HG03196 (cell line): ENCODE measurements around the gene ATP6V1G3.
"Not testable (repeated sequence)": the region's sequence is repeated elsewhere in the genome, so short reads cannot be mapped to it uniquely, and the experiment has no call there.

Experiments
- ATAC-seq: cut with Tn5 transposase; IDR thresholded peaks from one replicate; pipeline ENCODE4 v1.9.1; 2021; ENCODE audit not compliant: unreplicated experiment

The ATP6V1G3 gene

GRCh38 chr1:198498103-198498385 is 42.4 kb downstream of the ATP6V1G3 start:
- no peak for ATAC-seq

DNA sequence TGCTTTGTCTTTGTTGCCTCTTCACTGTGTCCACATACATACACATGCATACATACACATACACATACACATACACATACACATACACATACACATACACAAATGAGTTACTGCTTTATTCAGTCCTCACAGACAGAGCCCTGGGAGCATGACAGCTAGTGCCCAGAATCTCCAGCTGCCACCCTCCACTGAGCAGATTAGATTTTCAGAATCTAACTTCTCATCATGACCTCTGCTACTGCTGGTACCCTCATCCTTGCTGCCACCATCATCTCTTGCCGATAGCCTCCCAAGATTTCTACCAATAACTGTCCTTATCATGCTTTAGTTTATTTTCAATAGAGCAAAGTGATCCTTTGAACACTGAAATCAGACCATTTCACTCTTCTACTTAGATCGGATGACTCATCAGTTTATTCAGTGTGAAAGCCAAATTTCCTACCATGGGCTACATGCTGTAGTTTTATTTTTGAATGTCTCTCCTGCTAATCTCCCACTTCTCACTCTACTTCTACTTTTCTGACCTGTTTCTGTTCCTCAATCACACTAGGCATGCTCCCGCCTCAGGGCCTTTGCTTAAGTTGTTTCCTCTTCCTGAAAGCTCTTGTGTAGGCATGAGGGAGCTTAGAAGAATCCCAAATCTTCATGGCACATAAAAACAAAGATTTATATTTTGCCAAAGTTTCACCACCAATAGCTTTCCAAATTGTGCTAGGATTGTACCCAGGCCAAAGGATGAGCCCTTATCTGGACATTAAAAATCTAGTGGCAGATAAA is 43.0 kb downstream of the ATP6V1G3 start:
- no peak for ATAC-seq

DNA sequence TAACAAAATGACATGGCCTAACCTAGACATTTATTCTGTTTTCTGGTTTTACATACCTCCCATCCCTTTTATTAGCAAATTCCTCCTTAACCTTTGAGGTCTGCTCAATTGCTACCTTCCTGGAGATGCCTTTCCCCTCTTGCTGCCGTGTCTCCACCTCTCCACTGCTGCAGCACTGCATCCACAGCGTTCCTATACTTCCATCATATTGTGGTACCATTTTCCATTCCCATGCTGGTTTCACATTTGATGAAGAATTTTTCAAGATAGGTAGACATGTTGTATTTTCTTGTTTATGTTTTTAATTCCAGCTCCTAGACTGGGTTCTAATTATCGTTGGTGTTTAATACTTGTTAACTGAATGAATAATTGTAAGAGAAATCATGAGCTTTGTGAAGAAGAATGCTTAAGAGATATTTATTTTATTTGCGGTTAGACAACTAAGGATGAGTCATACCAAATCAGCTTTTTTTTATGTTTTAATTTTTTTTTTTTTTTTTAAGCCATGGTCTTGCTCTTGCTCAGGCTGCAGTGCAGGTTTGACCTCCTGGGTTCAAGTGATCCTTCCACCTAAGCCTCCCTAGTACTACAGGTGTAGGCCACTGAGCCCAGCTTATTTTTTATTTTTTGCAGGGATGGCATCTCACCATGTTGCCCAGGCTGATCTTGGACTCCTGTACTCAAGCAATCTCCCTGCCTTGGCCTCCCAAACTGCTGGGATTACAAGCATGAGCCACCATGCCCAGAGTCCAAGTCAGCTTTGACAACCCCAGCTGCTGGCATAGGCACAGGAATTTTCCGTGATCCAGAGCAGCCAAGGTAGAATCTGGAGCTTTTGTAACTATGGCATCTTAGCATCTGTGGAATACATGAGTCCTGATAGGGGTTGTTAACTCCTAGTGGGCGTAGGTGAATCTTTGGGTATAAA is 44.0 kb downstream of the ATP6V1G3 start:
- ATAC-seq, result no peak

DNA sequence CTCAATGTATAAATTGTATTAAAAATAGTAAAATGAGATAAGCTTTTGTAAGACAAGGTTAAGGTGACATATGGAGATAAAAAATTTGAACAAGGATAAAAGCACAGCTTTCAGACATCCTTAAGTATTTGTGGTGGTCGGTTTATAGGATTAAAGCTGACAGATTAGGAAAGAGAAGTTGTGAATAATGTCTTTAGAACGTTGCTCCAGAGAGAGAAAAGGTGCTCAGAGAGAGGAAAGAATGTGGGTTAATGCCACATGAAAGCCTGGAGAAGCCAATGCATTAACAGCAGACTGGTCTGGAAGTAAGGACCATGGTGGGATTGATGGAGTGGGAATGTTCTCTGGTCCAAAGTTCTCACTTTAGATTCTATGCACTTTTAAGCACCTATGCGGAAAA is 44.8 kb downstream of the ATP6V1G3 start:
- ATAC-seq, result no peak

GRCh38 chr1:198494658-198495103 is 45.8 kb downstream of the ATP6V1G3 start:
- no peak for ATAC-seq

- no peak for ATAC-seq
Measured at GRCh38 chr1:198494139-198494538, 46.3 kb downstream of the ATP6V1G3 start.

GRCh38 chr1:198493329-198493728 is 47.2 kb downstream of the ATP6V1G3 start:
- ATAC-seq, result no peak

- ATAC-seq, result no peak
Measured at GRCh38 chr1:198492872-198493271, 47.6 kb downstream of the ATP6V1G3 start.

DNA sequence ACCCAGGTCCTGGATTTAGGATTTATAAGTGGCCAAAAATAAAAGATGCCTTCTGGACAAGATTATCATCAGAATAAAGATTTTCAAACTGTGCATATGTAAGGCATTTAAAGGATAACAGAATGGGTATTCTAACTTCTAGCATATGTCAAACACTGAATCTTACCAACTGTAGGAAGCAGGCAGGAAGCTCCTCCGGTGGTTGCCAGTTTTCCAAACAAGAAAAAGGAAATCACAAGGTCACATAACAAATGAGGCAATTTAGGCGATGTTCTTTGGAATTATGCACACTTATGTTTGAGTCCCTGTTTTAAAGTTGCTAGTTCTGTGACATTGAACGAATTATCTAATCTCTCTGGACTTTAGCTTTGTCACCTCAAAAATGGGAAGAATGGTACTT is 48.9 kb downstream of the ATP6V1G3 start:
- no peak for ATAC-seq

DNA sequence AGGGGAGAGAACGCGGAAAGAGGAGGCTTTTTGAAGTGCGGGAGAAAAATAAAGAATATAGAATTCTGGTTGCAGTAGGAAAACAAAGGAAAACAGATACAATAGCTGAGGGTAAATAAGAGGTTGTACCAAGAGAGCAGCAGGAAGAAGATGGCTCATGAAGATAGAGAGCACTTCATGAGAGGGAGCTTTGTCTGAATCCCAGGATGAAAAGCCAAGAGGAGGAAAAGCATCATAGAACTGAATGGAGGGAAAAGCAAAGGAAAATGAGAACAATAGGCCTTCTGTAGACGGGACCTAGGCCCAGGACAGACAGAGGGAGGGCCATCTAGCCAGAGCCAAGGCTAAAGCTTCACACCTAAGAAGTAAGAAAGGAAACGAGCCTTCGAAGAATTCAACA is 49.5 kb downstream of the ATP6V1G3 start:
- no peak for ATAC-seq

DNA sequence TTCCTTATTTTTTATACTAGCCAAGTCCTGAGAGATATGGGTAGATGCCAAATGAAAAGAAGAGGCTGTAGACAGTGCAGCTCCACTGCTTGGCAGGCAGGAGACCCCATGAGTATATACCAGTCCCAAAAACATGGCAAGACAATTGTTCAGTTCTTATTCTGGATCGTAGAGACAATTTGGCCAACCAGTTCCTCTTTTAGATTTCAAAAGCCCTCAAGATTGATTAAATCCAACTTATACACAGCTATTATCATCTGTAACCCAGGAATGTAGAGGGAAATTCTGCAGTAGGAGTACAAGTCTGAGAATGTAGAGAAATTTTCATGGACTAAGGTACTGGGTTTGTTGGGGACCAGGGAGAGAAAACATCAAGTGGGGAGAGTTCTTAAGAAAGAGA is 50.3 kb downstream of the ATP6V1G3 start:
- ATAC-seq, result no peak

DNA sequence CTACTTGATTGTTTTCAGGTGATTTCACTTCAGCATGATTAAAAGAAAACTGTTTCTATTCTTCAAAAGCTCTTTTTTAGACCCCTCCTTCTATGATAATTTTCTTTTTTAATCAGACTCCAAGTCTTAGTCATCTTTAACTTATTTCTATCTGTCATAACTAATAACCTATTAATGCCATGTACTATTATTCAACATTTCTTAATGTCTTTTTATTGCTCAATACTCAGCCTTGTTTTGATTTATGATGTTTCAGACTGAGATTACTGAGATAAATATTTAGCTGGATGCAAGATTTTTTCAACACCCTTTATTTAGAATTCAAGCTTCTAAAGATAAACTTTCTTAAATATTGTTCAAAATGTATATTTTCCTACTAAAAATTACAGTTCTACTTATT is 53.6 kb downstream of the ATP6V1G3 start:
- no peak for ATAC-seq

- ATAC-seq, result no peak
Measured at GRCh38 chr1:198483645-198484044, 56.8 kb downstream of the ATP6V1G3 start.

GRCh38 chr1:198483006-198483405 is 57.5 kb downstream of the ATP6V1G3 start:
- ATAC-seq, result no peak

GRCh38 chr1:198481661-198482060 is 58.8 kb downstream of the ATP6V1G3 start:
- ATAC-seq, result no peak

DNA sequence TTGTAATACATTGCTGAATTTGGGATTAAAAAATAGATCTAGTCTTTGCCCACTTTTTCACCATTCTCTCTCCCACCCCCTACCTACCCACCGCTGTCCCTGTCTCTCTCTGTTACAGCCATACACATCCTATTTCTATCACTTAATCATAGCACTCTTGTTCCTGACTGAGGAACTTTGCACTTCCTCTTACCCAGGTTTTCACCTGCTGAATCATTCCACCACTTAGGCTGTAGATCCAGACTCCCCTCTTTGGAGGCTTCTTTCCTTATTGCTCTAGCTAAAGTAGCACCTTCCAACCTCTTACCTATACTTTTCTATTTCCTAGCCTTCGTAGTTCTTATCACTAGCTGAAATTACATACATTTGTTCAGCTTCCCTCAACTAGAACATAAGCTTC is 59.6 kb downstream of the ATP6V1G3 start:
- ATAC-seq, result no peak

DNA sequence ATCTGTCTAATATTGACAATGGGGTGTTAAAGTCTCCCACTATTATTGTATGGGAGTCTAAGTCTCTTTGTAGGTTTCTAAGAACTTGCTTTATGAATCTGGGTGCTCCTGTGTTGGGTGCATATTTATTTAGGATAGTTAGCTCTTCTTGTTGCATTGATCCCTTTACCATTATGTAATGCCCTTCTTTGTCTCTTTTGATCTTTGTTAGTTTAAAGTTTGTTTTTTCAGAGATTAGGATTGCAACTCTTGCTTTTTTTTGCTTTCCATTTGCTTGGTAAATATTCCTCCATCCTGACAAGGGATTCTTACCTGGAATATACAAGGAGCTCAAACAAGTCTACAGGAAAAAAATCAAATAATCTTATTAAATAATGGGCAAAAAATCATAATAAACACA is 63.1 kb downstream of the ATP6V1G3 start:
- not testable (repeated sequence) for ATAC-seq
